ENCODE data around the gene CPS1. TPM values are rescaled to one million over a fixed set of nuclear protein-coding genes. Genes with fewer than 3 reads are reported as not detected.

The CPS1 gene
- total RNA-seq, 2 donors from 2014 or later = 12.5 to 31.2 TPM

GRCh38 chr2:210676067-210676466 lies 119.7 kb downstream of the CPS1 start:
- Histone ChIP-seq H3K27me3 (ENCODE audit: control insufficient read depth, insufficient read depth, low read length, poor library complexity, severe bottlenecking) (no peaks in the 10 kb centered on the region), H3K36me3 (ENCODE audit: control insufficient read depth, insufficient read depth, low read length) (no peaks in the 10 kb centered on the region), H3K9me3 (ENCODE audit: control insufficient read depth, low read length) (no peaks in the 10 kb centered on the region), H3K27ac (ENCODE audit: low read depth, low read length) (no peak overlapping the region), H3K9ac (ENCODE audit: extremely low read depth, low read length, poor library complexity, severe bottlenecking) (no peak overlapping the region), H3K4me1 (ENCODE audit: control insufficient read depth, insufficient read depth, low read length) (no peaks in the 10 kb centered on the region), H3K4me3 (ENCODE audit: low read length) (no peak overlapping the region)
- Mint-ChIP-seq H3K4me3 (no peak overlapping the region), H3K36me3 (ENCODE audit: low read depth) (no peaks in the 10 kb centered on the region), H3K4me1 (no peaks in the 10 kb centered on the region), H3K27me3 (ENCODE audit: insufficient read depth) (no peaks in the 10 kb centered on the region), H3K9me3 (no peaks in the 10 kb centered on the region), H3K27ac (no peak overlapping the region)
- DNase-seq = no peak
- WGBS, 2 experiments (ENCODE audit: insufficient coverage in 1 of 2, insufficient read length in 1 of 2) = 96 to 100% methylated on average over 1 to 3 of the region's 3 CpGs
- no peak for TF ChIP-seq CTCF (conservative IDR thresholded peaks at IDR 0.05)

- H3K9me3 ChIP-seq (ENCODE audit: control insufficient read depth, low read length) = no peaks in the 10 kb centered on the region
- no peak overlapping the region for H3K27ac ChIP-seq (ENCODE audit: low read depth, low read length)
- TF ChIP-seq CTCF (conservative IDR thresholded peaks at IDR 0.05) = no peak
- no peaks in the 10 kb centered on the region for H3K9me3 Mint-ChIP-seq
- H3K4me1 Mint-ChIP-seq = no peaks in the 10 kb centered on the region
- no peak overlapping the region for H3K27ac Mint-ChIP-seq
- H3K27me3 ChIP-seq (ENCODE audit: control insufficient read depth, insufficient read depth, low read length, poor library complexity, severe bottlenecking) = no peaks in the 10 kb centered on the region
- H3K4me3 ChIP-seq (ENCODE audit: low read length) = no peak overlapping the region
- H3K9ac ChIP-seq (ENCODE audit: extremely low read depth, low read length, poor library complexity, severe bottlenecking) = no peak overlapping the region
- H3K27me3 Mint-ChIP-seq (ENCODE audit: insufficient read depth) = no peaks in the 10 kb centered on the region
- H3K36me3 ChIP-seq (ENCODE audit: control insufficient read depth, insufficient read depth, low read length) = no peaks in the 10 kb centered on the region
- H3K4me3 Mint-ChIP-seq = no peak overlapping the region
- H3K36me3 Mint-ChIP-seq (ENCODE audit: low read depth) = no peaks in the 10 kb centered on the region
- no peak for DNase-seq
- no peaks in the 10 kb centered on the region for H3K4me1 ChIP-seq (ENCODE audit: control insufficient read depth, insufficient read depth, low read length)
Observed at GRCh38 chr2:210681491-210681890, 125.1 kb downstream of the CPS1 start.

GRCh38 chr2:210686401-210686800 lies 130.0 kb downstream of the CPS1 start:
- H3K4me3 Mint-ChIP-seq = no peak overlapping the region
- no peak for DNase-seq
- no peak overlapping the region for H3K4me3 ChIP-seq (ENCODE audit: low read length)
- no peaks in the 10 kb centered on the region for H3K4me1 Mint-ChIP-seq
- no peaks in the 10 kb centered on the region for H3K27me3 Mint-ChIP-seq (ENCODE audit: insufficient read depth)
- H3K27ac ChIP-seq (ENCODE audit: low read depth, low read length) = no peak overlapping the region
- H3K36me3 ChIP-seq (ENCODE audit: control insufficient read depth, insufficient read depth, low read length) = no peaks in the 10 kb centered on the region
- no peaks in the 10 kb centered on the region for H3K9me3 ChIP-seq (ENCODE audit: control insufficient read depth, low read length)
- 73 to 86% methylated on average over 3 of the region's 3 CpGs for WGBS, 2 experiments (ENCODE audit: insufficient coverage in 1 of 2, insufficient read length in 1 of 2)
- H3K36me3 Mint-ChIP-seq (ENCODE audit: low read depth) = no peaks in the 10 kb centered on the region
- no peak overlapping the region for H3K9ac ChIP-seq (ENCODE audit: extremely low read depth, low read length, poor library complexity, severe bottlenecking)
- no peaks in the 10 kb centered on the region for H3K4me1 ChIP-seq (ENCODE audit: control insufficient read depth, insufficient read depth, low read length)
- H3K9me3 Mint-ChIP-seq = no peaks in the 10 kb centered on the region
- H3K27ac Mint-ChIP-seq = no peak overlapping the region
- no peaks in the 10 kb centered on the region for H3K27me3 ChIP-seq (ENCODE audit: control insufficient read depth, insufficient read depth, low read length, poor library complexity, severe bottlenecking)
- TF ChIP-seq CTCF (conservative IDR thresholded peaks at IDR 0.05) = no peak

Measured in endodermal cell (in vitro differentiated cells).